ENCODE data around the gene MCU.

GRCh38 chr10:72832701-72833100 is 140.8 kb downstream of the MCU start:
- no peak for TF ChIP-seq POLR2AphosphoS5 (IDR thresholded peaks at IDR 0.05; ENCODE audit: low read depth, low read length)
- TF ChIP-seq SIN3A (IDR thresholded peaks at IDR 0.05; ENCODE audit: borderline replicate concordance, insufficient read depth, low read length): no peak
- TF ChIP-seq REST (IDR thresholded peaks at IDR 0.05; ENCODE audit: insufficient read depth in 1 of 2, low read depth in 2 of 2, low read length in 2 of 2): no peak

Data from PFSK-1 (cell line).